SHP77 (cell line): ENCODE results near the gene ONECUT1.

Experiments
- DNase-seq, 2 experiments: peaks; one replicate each; lab custom pipeline; 2025; lab: John Stamatoyannopoulos, UW

Gene ONECUT1

GRCh38 chr15:52731732-52732470, 58.2 kb downstream of the ONECUT1 start:
- no peak for DNase-seq

- no peak for DNase-seq
These were observed 59.1 kb downstream of the ONECUT1 start for GRCh38 chr15:52731004-52731403.

DNA sequence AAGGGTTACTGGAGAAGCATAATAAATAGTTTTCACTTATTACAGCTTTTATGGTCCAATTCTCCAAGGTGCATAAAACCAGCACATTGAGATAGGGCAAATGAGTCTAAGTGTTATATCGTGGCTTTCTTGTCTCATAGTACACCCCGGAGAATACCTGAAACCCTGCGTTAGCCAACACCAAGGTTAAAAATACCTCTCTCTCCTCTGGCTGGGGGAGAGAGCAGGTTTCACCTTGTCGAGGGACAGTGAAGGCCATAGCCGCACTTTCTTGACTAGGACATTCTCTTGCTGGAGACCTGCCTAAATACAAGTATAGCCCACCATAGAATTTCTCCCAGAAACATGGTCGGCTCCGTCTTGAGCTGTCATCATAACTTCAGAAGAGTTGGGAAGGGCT, 59.5 kb downstream of the ONECUT1 start:
- DNase-seq, result no peak

- DNase-seq, result no peak
These were observed 60.0 kb downstream of the ONECUT1 start for GRCh38 chr15:52730173-52730572.

- no peak for DNase-seq
These were observed 61.2 kb downstream of the ONECUT1 start for GRCh38 chr15:52728899-52729298.

DNA sequence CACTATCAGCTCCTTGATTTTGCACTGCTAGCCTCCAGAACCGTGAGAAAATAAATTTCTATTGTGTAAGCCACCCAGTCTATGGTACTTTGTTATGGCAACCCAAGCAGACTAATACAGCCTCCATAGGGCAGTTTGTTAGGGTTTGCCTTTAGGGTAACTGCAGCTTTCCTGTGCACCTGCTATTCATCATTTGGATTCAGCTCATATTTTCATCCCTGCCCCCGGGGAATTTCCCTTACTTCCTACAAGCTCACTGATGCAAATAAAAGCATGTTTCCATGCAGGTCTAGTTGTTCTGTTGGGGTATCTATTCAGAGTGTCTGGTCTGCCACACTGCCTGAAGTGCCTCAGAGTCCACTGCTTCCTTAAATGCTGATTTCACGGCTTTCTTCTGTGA, 62.3 kb downstream of the ONECUT1 start:
- DNase-seq, result no peak

DNA sequence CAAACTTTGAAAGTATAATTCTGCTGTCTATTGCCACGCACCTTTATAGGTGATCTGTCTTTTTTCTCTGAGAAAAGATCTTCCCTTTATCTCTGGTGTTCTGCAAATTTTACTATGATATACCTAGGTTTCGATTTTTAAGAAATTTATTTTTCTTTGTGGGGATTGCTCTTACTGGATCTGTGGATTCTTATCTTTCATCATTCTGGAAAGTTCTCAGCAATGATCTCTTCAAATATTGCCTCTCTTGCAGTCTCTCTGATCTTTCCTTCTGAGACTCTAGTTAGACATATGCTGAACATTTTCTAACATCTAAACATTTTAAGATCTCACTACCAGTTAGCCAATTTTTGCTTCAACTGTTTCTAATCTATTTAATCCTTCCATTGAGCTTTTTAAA, 63.9 kb downstream of the ONECUT1 start:
- no peak for DNase-seq

- DNase-seq, result no peak
These were observed 71.6 kb downstream of the ONECUT1 start for GRCh38 chr15:52718551-52718950.

- no peak for DNase-seq
These were observed 72.2 kb downstream of the ONECUT1 start for GRCh38 chr15:52717924-52718323.

GRCh38 chr15:52717481-52717880, 72.7 kb downstream of the ONECUT1 start:
- DNase-seq, result no peak

GRCh38 chr15:52716536-52716935, 73.6 kb downstream of the ONECUT1 start:
- no peak for DNase-seq

DNA sequence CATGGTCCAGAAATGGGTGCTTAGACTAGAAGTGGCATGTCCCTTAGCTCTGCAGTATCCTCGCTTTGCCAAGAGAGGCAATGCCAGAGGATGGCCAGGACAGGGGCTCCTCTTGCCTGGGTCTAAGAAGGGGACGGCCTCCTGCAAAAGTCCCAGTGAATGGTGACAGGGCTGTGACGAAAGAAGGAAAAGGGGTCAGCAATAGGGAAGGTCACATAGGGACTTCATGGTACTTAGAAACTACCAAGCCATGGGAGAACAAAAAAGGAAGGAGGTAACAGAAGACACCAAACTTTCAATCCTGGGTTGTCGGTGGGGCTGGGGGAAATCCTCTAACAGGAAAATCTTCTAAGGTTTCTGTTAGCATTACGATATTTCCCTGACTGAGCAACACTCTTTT, 74.7 kb downstream of the ONECUT1 start:
- DNase-seq, result no peak

- DNase-seq, result no peak
These were observed 75.2 kb downstream of the ONECUT1 start for GRCh38 chr15:52714968-52715367.

GRCh38 chr15:52710708-52711389, 79.3 kb downstream of the ONECUT1 start:
- DNase-seq, result no peak

GRCh38 chr15:52710050-52710707, 80.0 kb downstream of the ONECUT1 start:
- DNase-seq, result no peak

- DNase-seq, result peak in 1 of 2 experiments; percentile 41
These were observed 80.8 kb downstream of the ONECUT1 start for GRCh38 chr15:52709187-52709981.
